Uterus (tissue), 4 donors: ENCODE results near the gene MYH11. TPM values are rescaled to one million over a fixed set of nuclear protein-coding genes. Genes with fewer than 3 reads are reported as not detected.

Source experiments
- DNase-seq, 2 donors: peaks; one replicate each; pipeline ENCODE4 v3.0.0-alpha.2; 2019 to 2020
- H3K27ac ChIP-seq, 2 donors: fragments of 200-600 bp; sonication (generic); 1 replicate in 1 of 2; 2 replicates in 1 of 2; pipeline ENCODE4 v1.5.1; 2016 to 2018
- H3K27me3 ChIP-seq, 2 donors: fragments of 200-600 bp; sonication (generic); one replicate each; pipeline ENCODE4 v1.5.1; 2018 to 2019; ENCODE audit warnings: control low read depth in 1 of 2
- H3K36me3 ChIP-seq, 2 donors: fragments of 200-600 bp; sonication (generic); one replicate each; pipeline ENCODE4 v1.5.1; 2019; ENCODE audit warnings: control low read depth in 1 of 2
- H3K4me1 ChIP-seq, 2 donors: fragments of 200-600 bp; sonication (generic); one replicate each; pipeline ENCODE4 v1.5.1; 2018 to 2019; ENCODE audit warnings: control low read depth in 1 of 2
- H3K4me3 ChIP-seq, 2 donors: fragments of 200-600 bp; sonication (generic); 1 replicate in 1 of 2; 2 replicates in 1 of 2; pipeline ENCODE4 v1.5.1; 2018 to 2019; ENCODE audit warnings: mild to moderate bottlenecking in 1 of 2
- H3K9me3 ChIP-seq, 2 donors: fragments of 200-600 bp; sonication (generic); one replicate each; pipeline ENCODE4 v1.5.1; 2019; ENCODE audit warnings: control low read depth in 1 of 2
- POLR2A ChIP-seq, 2 donors: fragments of 450-650 bp; IDR thresholded peaks; one replicate each; pipeline ENCODE4 v1.6.1; 2016; ENCODE audit warnings: antibody characterized with exemption in 2 of 2, mild to moderate bottlenecking in 1 of 2, moderate library complexity in 1 of 2
- intact Hi-C: fragments of 100-400 bp; cut with DNase I; formaldehyde crosslinking; loops from one replicate; pipeline ENCODE4 v1.15.1; 2023; ENCODE audit warnings: low total_unique reads
- total RNA-seq, 4 donors: library from RNA; depleted of rRNA in 3 of 4; stranded (reverse); fragments of >200 nt in 3 of 4; gene quantifications; one replicate each; pipeline versions ENCODE4 v1.1.0 to v1.2.4, GENCODE V29; 2014 to 2023
- TF ChIP-seq, protein P1 (sequence below), 4 experiments: fragments of 200-600 bp in 2 of 4; fragments of 450-650 bp in 2 of 4; sonication (generic) in 2 of 4; IDR thresholded peaks; one replicate each; pipeline ENCODE4 v1.5.1; 2016 to 2019; ENCODE audit warnings: antibody characterized with exemption in 4 of 4, mild to moderate bottlenecking in 2 of 4, moderate library complexity in 1 of 4
- donor health status: DM: yes; HTN: yes; CAD: no.

The MYH11 gene
- total RNA-seq, 4 donors from 2014 or later: 447 to 1,893 (median 822) TPM

DNA sequence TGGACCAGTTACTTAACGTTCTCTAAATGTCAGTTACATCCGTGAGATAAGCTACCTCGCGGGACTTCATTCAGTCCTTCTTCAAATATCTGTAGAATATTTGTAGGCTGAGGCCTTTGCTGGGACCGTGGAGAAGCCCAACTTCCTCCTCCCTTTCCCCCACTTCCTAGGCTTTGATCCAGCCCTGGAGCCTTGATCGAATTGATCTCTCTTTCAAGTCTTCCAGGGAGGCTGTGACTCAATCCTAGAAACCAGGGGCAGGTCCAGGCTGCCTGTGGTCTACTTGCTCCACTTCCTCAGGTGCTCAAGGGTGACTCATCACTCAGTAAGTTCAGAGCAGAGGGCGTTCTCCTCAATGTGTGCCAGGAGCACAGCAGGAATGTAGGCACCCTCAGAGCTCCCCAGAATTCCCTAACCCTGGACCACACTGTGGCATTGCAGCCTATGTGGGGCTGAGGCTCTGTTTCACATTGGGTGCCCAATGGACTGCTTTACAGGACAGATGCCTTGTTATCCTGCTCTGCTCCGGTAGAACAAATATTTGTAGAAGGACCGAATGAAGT, 42.8 kb upstream of the MYH11 start:
- Histone ChIP-seq H3K36me3 (no peaks in the 10 kb centered on the region), H3K27me3 (no peaks in the 10 kb centered on the region), H3K9me3 (no peaks in the 10 kb centered on the region), H3K4me3 (no peak overlapping the region), H3K4me1 (no peaks in the 10 kb centered on the region), H3K27ac (no peak overlapping the region)
- intact Hi-C loops: no loop called here
- no peak for DNase-seq
- TF ChIP-seq, protein P1, sequence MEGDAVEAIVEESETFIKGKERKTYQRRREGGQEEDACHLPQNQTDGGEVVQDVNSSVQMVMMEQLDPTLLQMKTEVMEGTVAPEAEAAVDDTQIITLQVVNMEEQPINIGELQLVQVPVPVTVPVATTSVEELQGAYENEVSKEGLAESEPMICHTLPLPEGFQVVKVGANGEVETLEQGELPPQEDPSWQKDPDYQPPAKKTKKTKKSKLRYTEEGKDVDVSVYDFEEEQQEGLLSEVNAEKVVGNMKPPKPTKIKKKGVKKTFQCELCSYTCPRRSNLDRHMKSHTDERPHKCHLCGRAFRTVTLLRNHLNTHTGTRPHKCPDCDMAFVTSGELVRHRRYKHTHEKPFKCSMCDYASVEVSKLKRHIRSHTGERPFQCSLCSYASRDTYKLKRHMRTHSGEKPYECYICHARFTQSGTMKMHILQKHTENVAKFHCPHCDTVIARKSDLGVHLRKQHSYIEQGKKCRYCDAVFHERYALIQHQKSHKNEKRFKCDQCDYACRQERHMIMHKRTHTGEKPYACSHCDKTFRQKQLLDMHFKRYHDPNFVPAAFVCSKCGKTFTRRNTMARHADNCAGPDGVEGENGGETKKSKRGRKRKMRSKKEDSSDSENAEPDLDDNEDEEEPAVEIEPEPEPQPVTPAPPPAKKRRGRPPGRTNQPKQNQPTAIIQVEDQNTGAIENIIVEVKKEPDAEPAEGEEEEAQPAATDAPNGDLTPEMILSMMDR (IDR thresholded peaks at IDR 0.05): no peak

DNA sequence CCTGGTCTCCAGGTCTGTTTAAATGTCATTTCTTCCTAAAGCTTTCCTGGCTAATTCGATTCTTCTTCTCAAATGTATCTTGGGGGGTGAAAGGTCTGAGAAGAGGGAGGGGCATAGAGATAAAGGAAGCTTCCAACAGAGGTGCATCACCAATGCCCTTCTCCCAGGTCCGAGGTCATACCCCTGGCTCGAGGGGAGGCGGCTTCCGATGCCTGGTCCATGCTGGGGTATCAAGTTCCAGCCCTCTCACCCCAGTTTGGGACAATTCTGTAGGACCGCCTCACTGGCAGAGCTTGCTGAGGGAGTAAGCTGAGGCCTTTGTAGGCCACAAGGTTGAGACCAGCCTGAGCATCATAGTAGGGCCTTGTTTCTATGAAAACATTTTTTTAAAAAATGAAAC, 41.8 kb upstream of the MYH11 start:
- Histone ChIP-seq H3K4me1 (no peaks in the 10 kb centered on the region), H3K36me3 (no peaks in the 10 kb centered on the region), H3K9me3 (no peaks in the 10 kb centered on the region), H3K4me3 (no peak overlapping the region), H3K27me3 (no peaks in the 10 kb centered on the region), H3K27ac (no peak overlapping the region)
- DNase-seq: no peak
- intact Hi-C loops: no loop called here
- TF ChIP-seq, protein P1 (IDR thresholded peaks at IDR 0.05): no peak
- no peak for TF ChIP-seq POLR2A (IDR thresholded peaks at IDR 0.05)

DNA sequence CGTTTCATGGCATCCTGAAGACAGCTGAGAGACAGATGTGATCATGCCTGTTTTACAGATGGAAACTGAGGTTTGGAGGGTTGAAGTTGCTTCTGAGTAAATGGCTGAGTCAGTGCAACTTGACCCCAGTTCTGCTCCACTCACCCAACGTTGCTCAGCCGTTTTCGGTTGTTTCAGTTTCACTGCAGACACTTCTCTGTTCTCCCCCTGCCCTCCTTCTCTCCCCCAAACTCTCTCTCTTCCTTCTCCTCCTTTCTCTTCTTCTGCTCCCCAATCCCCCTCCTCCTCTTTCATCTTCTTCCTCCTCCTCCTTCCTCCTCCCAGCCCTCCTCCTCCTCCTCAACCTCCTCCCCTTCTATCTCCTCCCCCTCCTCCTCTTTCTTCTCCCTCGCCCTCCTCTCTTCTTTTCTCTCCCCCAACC, 41.0 kb upstream of the MYH11 start:
- Histone ChIP-seq H3K4me1 (no peaks in the 10 kb centered on the region), H3K36me3 (no peaks in the 10 kb centered on the region), H3K9me3 (no peaks in the 10 kb centered on the region), H3K4me3 (no peak overlapping the region), H3K27ac (no peak overlapping the region), H3K27me3 (no peaks in the 10 kb centered on the region)
- TF ChIP-seq, protein P1 (IDR thresholded peaks at IDR 0.05): no peak
- TF ChIP-seq POLR2A (IDR thresholded peaks at IDR 0.05): no peak
- intact Hi-C loops: no loop called here
- no peak for DNase-seq

DNA sequence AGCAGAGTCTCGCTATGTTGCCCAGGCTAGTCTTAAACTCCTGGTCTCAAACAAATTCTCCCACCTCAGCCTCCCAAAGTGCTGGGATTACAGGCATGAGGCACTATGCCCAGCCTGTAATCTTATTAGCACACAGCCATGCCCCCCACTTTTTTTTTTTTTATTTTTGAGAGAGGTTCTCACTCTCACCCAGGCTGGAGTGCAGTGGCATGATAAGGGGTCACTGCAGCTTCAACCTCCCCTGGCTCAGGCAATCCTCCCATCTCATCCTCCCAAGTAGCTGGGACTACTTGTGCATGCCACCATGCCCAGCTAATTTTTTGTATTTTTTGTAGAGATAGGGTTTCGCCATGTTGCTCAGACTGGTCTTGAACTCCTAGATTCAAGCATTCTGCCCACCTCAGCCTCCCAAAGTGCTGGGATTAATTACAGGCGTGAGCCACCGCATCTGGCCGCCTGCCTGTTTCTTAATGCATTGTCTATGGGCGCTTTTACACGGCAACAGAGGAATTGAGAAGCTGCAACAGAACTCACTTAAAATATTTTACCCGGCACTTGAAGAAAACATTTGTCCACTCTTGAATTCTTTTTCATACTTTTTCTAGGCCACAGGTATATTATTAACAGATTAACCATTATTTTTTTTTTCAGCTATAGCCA, 40.4 kb upstream of the MYH11 start:
- H3K4me3 ChIP-seq: no peak overlapping the region
- no peaks in the 10 kb centered on the region for H3K4me1 ChIP-seq
- H3K9me3 ChIP-seq: no peaks in the 10 kb centered on the region
- no peaks in the 10 kb centered on the region for H3K27me3 ChIP-seq
- TF ChIP-seq, protein P1 (IDR thresholded peaks at IDR 0.05): no peak
- TF ChIP-seq POLR2A (IDR thresholded peaks at IDR 0.05): no peak
- intact Hi-C loops: no loop called here
- no peaks in the 10 kb centered on the region for H3K36me3 ChIP-seq
- no peak for DNase-seq
- H3K27ac ChIP-seq: no peak overlapping the region

DNA sequence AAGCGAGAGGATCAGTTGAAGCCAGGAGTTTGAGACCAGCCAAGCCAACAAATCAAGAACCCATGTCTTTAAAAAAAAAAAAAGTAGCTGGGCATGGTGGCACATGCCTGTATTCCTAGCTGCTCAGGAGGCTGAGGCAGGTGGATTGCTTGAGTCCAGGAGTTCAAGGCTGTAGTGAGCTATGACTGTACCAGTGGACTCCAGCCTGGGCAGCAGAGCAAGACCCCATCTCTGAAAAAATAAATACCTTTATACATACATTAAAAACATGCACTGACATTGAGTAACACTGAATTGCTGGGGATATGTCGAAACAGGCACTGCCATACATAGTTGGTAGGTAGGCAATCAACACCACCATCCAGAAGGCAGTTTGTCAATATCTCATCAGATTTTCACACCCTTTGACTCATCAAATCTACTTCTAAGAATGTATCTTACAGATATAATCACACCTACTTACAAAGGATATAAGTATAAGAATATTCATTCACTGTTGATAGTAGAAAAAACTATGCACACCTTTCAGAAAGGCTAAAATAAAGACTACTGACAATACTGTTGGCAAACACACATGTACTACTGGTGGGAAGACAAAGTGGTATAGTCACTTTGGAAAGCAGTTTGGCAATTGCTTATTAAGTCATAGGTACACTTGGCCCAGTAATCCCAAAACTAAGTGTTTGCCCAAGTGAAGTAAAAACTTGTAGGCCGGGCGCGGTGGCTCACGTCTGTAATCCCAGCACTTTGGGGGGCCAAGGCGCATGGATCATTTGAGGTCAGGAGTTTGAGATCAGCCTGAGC, 37.9 kb upstream of the MYH11 start:
- Histone ChIP-seq H3K27me3 (no peaks in the 10 kb centered on the region), H3K4me1 (no peaks in the 10 kb centered on the region), H3K4me3 (no peak overlapping the region), H3K27ac (no peak overlapping the region), H3K36me3 (no peaks in the 10 kb centered on the region), H3K9me3 (no peaks in the 10 kb centered on the region)
- intact Hi-C loops: no loop called here
- no peak for TF ChIP-seq POLR2A (IDR thresholded peaks at IDR 0.05)
- TF ChIP-seq, protein P1 (IDR thresholded peaks at IDR 0.05): no peak
- DNase-seq: no peak
